ENCODE results near the gene ATAT1.
"Not testable (repeated sequence)": the region's sequence is repeated elsewhere in the genome, so short reads cannot be mapped to it uniquely, and the experiment has no call there.

Gene ATAT1

DNA sequence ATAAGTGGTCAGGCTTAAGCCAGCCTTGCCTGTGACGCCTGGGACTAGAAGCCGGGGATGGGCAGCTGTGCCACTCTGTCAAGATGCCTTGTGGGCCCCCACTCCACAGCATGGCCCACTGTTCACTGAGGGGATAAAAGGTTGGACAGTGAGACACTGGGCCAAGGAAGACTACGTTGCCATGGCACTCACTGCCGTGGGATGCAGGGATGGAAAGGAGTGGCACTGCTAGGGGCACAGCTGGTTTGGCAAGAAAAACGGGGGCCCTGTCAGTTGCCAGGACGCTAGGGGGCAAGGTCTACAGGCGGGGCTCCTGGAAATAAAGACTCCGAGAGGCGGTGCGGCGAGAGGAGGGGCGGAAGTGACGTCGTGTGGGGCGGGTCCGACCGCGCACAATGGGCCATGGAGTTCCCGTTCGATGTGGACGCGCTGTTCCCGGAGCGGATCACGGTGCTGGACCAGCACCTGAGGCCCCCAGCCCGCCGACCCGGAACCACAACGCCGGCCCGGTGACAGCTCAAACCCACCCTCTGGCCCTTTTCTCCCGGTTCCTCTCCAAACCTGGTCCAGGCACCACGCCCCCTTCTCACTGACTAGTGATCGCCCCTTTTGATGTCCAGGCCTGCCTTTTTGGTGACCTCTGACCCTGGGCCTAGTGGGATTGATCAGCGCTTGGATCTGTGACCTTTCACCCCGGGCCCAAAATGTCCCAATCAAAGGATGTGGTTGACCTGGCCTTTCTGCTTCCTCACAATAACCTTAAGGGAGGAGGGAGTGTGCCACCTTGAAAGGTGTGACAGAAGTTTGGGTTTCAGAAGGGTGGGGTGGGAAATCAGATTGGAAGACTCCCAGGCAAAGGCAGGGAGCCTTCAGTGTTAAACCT, at the start of gene ATAT1:
Gene ATAT1, plus strand, starts transcription at position 391 of the 883 bp plus-strand sequence.
- TF ChIP-seq JUND (IDR thresholded peaks at IDR 0.05; ENCODE audit: low read depth) = 0 out of 2 replicates have a peak, but pooled peaks have one; percentile 48
- in situ Hi-C loops (cut with HindIII; ENCODE audit: low pct_unique_long_range_greater_than_20kb, low sequenced_read_pairs) = no loop called here
- peak; percentile 82 to 90 for DNase-seq (ENCODE audit: low read depth in 1 of 2, low spot score in 1 of 2)

DNA sequence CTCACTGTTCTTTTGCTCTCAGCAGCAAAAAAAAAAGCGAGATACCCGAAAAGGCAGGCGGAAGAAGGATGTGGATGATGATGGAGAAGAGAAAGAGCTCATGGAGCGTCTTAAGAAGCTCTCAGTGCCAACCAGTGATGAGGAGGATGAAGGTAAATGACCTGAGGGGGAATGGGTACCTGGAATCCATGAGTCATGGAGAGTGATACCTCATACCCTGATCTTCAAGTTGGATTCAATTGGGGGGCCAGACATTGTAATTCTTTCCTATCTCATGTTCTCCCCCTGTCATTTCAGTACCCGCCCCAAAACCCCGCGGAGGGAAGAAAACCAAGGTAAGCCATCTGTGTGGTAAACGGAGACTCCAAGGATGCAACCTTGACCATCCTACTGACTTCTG, 48.6 kb upstream of the ATAT1 start:
- in situ Hi-C loops (cut with HindIII; ENCODE audit: low pct_unique_long_range_greater_than_20kb, low sequenced_read_pairs) = no loop called here
- no peak for TF ChIP-seq JUND (IDR thresholded peaks at IDR 0.05; ENCODE audit: low read depth)

DNA sequence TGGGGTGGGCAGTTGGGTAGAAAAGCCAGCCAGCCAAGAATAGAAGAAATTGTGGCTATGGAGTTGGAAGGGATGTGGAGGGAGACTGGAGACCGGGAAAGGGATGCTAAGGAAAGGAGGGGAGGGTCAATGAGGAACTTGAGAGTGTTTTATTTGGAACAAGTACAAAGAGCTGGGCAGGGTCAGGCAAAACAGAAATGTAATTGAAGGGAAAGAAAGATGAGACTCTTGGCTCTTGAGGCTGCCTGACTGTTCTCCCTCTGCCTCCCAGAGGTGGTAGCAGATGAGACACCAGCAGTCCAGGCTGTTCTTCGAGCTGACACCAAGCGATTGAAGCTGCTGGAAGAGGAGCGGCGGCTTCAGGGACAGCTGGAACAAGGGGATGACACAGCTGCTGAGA, 42.8 kb upstream of the ATAT1 start:
- no peak for TF ChIP-seq JUND (IDR thresholded peaks at IDR 0.05; ENCODE audit: low read depth)
- no peak for DNase-seq (ENCODE audit: low read depth in 1 of 2, low spot score in 1 of 2)
- in situ Hi-C loops (cut with HindIII; ENCODE audit: low pct_unique_long_range_greater_than_20kb, low sequenced_read_pairs) = no loop called here

More for the DNA sequence above, 48.6 kb upstream of the ATAT1 start:
- DNase-seq (ENCODE audit: low read depth in 1 of 2, low spot score in 1 of 2) = no peak

GRCh38 chr6:30589754-30590358, 36.8 kb upstream of the ATAT1 start:
- TF ChIP-seq JUND (IDR thresholded peaks at IDR 0.05; ENCODE audit: low read depth) = no peak
- in situ Hi-C loops (cut with HindIII; ENCODE audit: low pct_unique_long_range_greater_than_20kb, low sequenced_read_pairs) = no loop called here
- no peak for DNase-seq (ENCODE audit: low read depth in 1 of 2, low spot score in 1 of 2)

DNA sequence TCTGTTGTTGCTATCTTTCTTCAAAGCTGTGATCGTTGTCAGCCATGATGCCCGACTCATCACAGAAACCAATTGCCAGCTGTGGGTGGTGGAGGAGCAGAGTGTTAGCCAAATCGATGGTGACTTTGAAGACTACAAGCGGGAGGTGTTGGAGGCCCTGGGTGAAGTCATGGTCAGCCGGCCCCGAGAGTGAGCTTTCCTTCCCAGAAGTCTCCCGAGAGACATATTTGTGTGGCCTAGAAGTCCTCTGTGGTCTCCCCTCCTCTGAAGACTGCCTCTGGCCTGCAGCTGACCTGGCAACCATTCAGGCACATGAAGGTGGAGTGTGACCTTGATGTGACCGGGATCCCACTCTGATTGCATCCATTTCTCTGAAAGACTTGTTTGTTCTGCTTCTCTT, 36.2 kb upstream of the ATAT1 start:
- no peak for DNase-seq (ENCODE audit: low read depth in 1 of 2, low spot score in 1 of 2)
- TF ChIP-seq JUND (IDR thresholded peaks at IDR 0.05; ENCODE audit: low read depth) = no peak
- in situ Hi-C loops (cut with HindIII; ENCODE audit: low pct_unique_long_range_greater_than_20kb, low sequenced_read_pairs) = no loop called here

- DNase-seq (ENCODE audit: low read depth in 1 of 2, low spot score in 1 of 2) = peak; percentile 64 to 94
- in situ Hi-C loops (cut with HindIII; ENCODE audit: low pct_unique_long_range_greater_than_20kb, low sequenced_read_pairs) = no loop called here
- no peak for TF ChIP-seq JUND (IDR thresholded peaks at IDR 0.05; ENCODE audit: low read depth)
Measured at GRCh38 chr6:30591008-30591407, 35.7 kb upstream of the ATAT1 start.

DNA sequence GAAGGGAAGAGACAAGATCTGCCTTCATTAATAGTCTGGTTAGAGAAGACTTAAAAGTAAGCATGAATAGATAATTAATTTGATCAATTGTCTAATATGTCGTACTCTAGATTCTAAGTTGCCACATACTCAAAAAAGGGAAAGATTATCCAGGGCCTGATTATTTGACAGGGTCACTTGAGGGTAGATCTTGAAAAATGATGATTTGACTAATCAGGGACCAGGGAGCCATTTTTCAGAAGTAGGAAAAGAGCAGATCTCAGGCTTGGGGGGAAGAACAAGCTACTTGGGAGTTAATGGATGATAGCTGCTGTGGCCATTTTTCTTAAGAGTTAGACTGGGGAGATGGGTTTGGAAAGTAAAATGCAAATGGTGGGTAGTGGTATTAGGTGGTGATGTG, 34.4 kb upstream of the ATAT1 start:
- TF ChIP-seq JUND (IDR thresholded peaks at IDR 0.05; ENCODE audit: low read depth) = no peak
- no peak for DNase-seq (ENCODE audit: low read depth in 1 of 2, low spot score in 1 of 2)
- in situ Hi-C loops (cut with HindIII; ENCODE audit: low pct_unique_long_range_greater_than_20kb, low sequenced_read_pairs) = no loop called here

DNA sequence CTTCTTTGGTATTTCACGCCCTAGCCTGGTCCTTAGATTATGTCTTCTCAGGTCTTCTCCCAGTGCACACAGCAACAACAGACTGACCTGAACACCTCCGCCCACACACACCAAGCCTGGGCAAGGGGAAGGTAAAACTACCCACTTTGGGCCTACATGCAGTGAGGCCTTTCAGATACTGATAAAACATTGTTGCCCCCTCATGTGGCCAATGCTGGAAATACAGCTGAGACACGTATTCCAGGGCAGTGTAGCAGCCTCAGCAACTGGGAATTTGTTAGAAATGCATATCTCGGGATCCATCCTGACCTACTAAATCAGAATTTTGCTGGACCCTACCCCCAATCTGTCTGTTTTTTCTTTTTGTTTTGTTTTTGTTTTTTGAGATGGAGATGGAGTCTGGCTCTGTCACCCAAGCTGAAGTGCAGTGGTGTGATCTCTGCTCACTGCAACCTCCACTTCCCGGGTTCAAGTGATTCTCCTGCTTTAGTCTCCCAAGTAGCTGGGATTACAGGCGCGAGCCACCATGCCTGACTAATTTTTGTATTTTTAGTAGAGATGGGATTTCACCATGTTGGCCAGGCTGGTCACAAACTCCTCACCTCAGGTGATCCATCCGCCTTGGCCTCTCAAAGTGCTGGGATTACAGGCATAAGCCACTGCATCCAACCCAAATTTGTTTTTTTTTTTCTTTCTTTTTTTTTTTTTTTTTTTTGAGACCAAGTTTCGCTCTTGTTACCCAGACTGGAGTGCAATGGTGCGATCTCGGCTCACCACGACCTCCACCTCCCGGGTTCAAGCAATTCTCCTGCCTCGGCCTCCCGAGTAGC, 29.1 kb upstream of the ATAT1 start:
- in situ Hi-C loops (cut with HindIII; ENCODE audit: low pct_unique_long_range_greater_than_20kb, low sequenced_read_pairs) = not testable (repeated sequence)

GRCh38 chr6:30598912-30599624, 27.6 kb upstream of the ATAT1 start:
- TF ChIP-seq JUND (IDR thresholded peaks at IDR 0.05; ENCODE audit: low read depth) = no peak
- DNase-seq (ENCODE audit: low read depth in 1 of 2, low spot score in 1 of 2) = no peak
- in situ Hi-C loops (cut with HindIII; ENCODE audit: low pct_unique_long_range_greater_than_20kb, low sequenced_read_pairs) = no loop called here

More for the DNA sequence above, 29.1 kb upstream of the ATAT1 start:
- DNase-seq (ENCODE audit: low read depth in 1 of 2, low spot score in 1 of 2) = peak; percentile 71 to 89

- in situ Hi-C loops (cut with HindIII; ENCODE audit: low pct_unique_long_range_greater_than_20kb, low sequenced_read_pairs) = no loop called here
- TF ChIP-seq JUND (IDR thresholded peaks at IDR 0.05; ENCODE audit: low read depth) = no peak
- DNase-seq (ENCODE audit: low read depth in 1 of 2, low spot score in 1 of 2) = no peak
Measured at GRCh38 chr6:30599625-30600324, 26.9 kb upstream of the ATAT1 start.

DNA sequence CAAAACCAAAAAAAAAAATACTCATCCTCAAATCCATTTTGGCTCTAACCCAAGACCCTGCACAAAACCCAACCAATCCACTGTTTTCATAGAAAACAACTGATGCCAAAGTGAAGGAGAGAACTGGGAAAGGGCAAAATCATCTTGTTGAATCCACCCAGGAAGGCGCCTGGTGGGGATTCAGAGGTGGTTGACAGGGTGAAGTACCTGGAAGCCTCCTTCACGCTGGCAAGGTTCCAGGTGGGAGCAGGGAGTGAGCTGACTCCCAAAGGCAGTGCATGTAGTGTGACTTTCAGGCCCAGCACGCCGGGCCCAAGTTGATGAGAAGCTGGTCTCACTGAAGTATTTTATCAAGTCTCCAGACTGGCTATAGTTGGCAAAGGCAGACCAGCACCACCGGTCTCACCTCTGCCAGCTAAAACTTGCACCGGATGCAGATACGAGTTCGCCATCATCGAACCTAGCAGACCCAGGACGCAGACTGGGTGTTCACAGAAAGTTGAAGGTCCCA, 26.2 kb upstream of the ATAT1 start:
- no peak for DNase-seq (ENCODE audit: low read depth in 1 of 2, low spot score in 1 of 2)
- TF ChIP-seq JUND (IDR thresholded peaks at IDR 0.05; ENCODE audit: low read depth) = no peak
- in situ Hi-C loops (cut with HindIII; ENCODE audit: low pct_unique_long_range_greater_than_20kb, low sequenced_read_pairs) = no loop called here
